Fibroblast of skin of scalp (primary cell): Measurements from ENCODE around the gene BOD1. TPM values are rescaled to one million over a fixed set of nuclear protein-coding genes. Genes with fewer than 3 reads are reported as not detected.

ENCODE experiments used
- DNase-seq: peaks from one replicate; pipeline ENCODE4 v3.0.0-alpha.2; 2013
- polyA plus RNA-seq, 2 experiments: library from polyadenylated mRNA; unstranded; fragments of 120-200 nt; gene quantifications; one replicate each; pipeline ENCODE4 v1.2.1, GENCODE V29; 2013; ENCODE audit not compliant: insufficient read length in 2 of 2

Gene BOD1
- 67.6 TPM for polyA plus RNA-seq (2013, experiment 1 of 2; ENCODE audit: insufficient read length)
- 71.1 TPM for polyA plus RNA-seq (2013, experiment 2 of 2; ENCODE audit: insufficient read length)

DNA sequence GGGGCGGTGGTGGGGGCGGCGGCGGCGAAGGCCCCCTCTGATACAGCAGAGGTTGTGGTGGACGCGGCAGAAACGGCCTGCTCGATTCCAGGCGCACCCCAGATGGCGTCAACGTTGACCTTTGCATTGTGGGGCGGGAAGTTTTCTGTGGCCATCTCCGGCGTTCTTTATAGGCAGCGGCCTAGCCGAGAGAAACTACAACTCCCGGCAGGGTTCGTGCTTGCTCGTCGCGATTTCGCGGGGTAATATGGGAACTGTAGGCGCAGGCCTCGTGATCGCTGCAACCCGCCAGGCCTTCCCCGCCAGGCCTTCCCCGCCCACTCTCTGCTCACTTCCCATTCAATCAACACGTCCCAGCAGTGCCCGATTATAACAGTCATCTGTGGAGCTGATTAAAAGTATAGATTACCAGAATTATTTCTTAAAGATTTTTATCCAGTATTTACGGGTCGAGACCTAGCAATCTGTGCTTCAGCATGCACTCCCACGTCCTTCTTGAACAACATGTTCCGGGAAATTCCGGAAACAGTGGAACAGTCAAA lies at the start of gene BOD1:
TSS of gene BOD1 (minus strand) at position 74 of the 542 bp plus-strand sequence. CDS start 214 bp downstream, outside the sequence.
- DNase-seq: peak; percentile 98

DNA sequence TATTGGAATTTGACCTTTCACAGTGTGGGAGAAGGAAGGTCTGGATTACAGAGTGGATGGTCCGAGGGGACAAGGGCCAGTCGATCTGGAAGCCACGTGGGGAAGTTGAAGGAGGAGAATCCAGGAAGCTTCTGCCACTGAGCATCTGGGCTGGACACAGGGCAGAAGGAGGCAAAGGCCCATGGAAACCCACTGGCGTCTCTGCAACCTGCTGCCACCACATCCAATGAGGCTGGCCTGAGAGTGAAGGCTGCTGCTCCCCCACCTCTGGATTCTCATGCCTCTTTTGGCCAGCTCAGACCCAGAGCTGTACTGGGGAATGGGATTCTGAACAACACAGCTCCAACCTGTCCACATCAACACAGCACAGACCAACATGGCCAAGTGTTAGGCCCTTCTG lies 48.9 kb upstream of the BOD1 start:
- DNase-seq: no peak

DNA sequence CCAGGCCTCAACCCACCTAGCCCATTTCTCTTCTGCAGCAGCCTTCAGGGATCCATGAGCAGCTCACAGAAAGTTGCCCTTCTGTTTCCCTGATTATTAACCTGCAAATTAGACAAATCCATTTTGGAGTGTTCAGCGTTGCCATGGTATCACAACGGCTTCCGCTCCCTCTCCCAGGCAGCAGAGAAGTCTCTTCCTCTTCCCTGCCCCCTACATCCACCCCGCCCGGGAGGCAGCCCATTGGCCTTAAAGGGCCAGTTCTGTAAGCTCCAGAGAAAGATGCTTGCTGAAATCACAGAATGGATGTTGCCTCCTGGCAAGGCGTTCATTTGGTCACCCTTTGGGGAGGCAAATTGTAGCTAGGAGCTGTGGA lies 47.7 kb upstream of the BOD1 start:
- DNase-seq: no peak

DNA sequence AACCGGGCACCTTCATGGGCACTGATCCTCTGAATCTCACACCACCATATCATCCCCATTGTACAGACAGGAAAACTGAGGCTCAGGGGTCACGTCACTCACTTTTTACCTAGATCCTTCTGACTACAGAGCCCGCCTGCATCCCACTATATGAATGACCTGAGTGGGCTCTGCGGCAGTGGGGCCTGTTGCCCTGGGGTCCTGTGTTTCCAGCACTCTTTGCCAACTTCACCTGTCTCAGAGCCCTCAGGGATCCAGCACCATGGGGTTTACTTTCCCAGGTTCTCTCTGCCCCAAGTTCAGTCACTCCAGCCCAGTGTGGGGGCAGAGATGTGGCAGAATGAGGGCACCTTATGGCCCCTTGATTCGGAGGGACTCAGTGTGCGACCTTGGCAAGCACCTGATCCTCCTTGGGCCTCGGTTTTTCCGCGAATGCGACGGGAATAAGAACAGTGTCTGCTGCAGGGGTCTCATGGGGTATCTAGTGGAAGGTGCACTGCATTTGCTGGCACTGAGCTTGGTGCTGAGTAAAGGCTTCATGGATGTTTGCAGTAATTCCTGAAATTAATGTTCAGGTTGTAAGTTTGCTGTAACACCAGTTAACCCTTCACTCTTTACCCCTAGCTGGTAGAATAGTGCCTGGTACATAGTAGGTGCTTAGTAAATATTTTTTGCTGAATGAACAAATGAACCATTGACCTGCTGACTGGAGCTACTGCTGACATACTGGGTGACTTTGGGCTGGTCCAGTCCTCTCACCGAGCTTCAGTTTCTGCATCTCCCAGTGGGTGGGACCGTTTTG lies 47.1 kb upstream of the BOD1 start:
- DNase-seq: no peak

DNA sequence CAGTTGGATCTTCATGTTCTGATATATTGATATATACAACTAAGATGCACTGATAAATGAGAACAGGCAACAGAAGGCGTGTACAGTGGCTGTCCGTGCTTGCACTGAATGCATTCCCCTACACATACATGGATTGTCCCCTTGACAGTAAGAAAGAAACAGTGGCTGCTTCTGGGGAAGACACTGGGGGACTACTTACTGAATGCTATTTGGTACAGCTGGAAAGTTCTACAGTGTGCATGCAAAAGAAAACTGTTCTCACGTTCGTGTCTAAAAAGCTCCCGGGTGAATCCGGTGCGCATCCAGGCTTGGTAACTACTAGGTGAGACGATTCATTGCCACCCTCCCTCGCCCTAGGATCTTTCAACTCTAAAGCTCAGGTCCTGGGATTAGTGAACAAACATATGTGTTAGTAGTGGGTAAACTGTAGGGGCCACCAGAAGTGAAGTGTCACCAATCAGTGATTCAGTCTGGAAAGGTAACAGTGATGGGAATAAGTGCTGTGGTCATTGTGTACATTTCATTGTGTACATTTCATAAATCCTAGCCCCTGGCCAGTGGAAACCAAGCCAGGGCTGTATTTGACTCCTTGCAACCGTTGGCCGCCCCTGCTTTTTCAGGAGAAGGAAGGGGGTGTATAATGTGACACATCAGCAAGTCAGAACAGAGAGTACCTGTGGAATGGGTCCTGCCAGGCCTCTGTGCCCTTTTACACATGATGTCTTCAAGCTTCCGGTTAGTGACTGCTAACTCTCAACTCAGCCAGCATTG lies 46.3 kb upstream of the BOD1 start:
- no peak for DNase-seq

DNA sequence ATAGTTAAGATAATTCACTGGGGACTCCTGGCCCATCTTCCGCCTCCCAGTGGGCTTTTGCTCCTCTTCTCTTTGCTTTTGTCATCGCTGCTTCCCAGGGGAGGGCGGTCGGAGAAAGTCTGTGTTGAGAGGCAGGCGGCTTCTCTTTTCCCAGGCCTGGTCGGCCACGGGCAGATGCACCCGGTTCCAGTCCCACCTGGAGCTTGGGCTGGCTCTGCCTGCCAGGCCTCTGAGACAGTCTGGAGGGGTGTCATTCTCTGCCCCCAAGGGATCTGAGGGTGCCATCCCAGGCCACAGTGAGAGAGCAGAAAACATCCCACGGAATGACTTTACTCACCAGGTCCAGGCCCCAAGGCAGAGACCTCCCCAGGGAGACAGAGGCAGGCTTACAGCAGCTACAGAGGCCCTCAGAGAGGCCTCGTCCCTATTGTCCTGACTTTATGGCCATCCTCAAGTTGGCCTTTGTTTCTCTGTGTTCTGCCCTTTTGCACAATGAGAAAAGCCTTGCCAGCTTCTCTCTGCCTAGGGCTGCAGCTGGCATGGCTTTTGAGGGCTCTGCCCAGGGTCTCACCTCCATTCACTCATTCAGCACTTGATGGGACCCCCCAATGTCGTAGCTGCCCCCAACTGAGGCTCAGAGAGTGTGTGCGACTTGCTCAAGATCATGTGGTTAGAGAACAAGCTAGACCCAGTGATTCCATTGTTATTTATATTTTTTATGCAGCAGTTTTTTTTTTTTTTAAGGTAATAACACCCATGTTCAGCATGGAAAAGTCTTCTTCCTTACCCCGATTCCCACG lies 44.2 kb upstream of the BOD1 start:
- DNase-seq: no peak

DNA sequence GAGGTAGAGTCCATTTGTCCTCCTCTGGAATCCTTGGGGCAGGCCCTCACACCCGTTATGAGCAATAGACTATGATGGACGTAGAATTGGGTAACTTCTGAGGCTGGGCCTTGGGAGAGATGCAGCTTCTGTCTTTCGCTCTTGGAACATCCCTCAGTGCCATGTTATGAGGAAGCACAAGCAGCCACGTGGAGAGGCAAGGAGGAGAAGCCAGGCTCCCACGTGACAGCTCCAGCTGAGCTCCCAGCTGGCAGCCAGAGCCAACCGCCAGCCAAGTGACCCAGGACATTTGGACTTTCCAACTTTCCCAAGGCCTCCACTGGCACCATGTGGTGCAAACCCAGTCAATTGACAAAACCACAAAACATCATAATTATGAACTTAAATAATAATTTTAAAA lies 43.0 kb upstream of the BOD1 start:
- no peak for DNase-seq

DNA sequence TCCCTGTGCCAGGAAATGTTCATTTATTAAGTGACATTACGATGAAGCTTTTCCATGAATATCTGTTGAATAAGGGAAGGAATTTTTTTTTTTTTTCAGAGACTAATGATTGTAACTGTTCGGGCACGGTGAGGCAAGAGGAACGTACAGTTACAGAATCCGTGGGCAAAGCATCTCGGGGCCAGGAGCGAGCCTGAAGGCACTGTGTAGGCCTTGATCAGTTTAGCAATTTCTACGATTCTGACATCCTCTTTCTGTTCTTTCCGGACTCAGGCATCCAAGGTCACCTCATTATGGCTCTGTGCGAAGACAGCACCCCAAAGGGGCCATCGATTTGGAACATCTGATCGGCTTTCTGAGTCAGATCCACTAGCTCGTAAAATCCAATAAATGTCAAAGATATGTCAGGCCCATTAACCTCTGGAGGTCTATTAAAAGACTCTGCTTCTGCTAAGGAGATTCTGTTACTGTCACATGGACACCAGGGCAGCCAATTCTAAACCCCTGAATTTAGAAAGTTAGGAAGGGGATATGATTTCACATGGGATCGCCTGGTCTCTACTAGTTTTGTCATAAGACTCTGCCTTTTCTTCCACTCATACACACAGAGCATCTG lies 41.4 kb upstream of the BOD1 start:
- DNase-seq: no peak

DNA sequence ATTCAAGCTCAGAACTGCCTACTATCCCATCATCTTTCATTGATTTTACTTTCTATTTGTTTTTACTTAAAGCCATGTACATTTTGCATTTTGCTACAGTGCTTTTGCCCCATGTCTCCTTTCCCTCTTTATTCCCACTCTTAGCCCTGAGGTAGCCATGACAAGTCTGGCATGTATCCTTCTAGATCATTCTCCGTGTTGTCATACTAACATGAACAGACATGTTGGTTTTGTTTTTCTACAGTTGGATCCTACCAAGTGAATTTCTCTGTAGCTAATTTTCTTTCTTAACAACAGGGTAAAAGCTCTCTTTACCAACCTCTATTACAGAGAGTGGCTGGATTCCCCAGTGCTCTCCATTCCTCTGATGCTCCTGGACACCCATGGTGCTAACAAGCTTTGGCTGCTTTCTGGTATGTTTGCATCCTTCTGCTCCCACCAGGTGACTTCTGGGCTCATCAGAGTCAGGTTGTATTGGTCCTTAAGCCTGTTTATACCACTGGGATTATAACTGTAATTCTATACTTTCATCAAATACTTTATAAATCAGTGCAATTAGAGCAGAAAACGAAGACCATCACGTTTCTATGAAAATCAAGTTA lies 38.8 kb upstream of the BOD1 start:
- DNase-seq: no peak

DNA sequence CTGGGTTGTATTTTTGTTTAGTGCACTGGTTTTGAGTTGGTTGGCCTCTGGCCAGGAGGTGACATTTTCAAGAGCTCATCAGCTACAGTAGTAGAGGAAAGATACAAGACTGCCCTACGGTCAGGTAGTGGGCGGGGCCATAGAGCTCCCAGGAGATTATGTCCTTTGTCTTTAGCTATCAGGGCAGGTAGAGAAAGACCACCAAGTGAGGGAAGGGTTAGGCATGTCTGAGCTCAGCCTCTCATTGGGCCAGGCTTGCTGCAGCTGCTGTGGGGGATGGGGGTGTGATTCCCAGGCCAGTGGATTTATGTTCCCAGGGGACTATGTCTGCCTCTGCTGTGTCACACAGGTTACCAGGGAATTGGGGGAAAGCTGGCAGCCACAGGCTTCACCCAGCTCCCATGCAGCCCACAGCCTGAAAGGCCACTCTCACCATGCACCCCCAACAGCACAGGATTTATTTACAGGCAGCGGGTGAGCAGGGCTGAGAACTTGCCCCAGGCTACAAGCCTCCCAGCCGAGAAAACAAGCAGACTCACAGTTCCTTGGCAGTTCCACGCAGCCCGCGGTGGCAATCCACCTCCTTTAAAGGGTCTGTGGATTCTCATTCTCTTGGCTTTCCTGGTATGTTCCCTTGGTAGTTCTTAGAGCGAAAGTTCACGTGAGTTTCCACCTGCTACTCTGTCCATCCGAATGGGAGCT lies 37.5 kb upstream of the BOD1 start:
- no peak for DNase-seq

DNA sequence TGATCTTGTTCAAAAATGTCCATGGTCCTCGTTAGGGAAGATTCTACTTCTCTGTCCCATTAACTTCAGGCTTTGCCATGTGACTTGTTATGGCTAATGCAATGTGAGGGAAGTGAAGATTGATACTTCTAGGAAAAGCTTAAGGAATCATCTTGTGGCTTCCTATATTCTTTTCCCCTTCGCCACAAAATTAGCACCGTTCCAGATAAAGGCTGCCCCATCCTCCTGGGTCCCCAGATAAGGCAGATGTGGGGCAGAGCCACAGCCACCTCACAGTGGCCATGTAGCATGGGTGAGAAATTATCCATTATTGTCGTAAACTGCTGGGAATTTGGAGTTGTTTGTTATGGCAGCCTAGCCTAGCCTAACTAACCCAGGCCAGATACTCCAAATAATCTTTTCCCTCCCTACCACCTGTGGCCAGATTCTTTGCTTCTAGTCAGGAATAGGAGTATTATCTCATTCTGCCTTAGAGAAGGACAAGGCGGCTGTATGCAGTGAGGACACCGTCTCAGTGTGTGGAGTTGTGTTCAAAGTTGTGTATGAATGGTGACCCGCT lies 31.9 kb upstream of the BOD1 start:
- DNase-seq: no peak

DNA sequence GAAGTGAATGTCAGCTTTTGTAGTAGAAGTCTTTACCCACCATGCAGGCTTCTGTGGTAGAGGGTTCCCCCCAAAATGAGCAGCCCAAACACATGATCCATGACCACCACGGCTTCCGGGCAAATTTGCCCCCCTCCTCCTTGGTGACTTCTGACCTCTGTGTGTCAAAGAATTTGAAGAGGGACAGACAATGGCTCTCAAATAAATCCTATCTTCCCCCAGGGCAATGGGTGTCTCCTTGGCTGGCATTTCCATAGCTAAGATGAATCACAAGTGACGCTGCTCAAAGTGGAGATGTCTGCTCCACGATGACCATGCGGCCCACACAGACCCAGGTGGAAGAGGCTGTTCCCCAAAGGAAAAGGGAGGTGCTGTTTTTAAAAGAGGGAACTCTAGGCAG lies 30.2 kb upstream of the BOD1 start:
- DNase-seq: no peak

DNA sequence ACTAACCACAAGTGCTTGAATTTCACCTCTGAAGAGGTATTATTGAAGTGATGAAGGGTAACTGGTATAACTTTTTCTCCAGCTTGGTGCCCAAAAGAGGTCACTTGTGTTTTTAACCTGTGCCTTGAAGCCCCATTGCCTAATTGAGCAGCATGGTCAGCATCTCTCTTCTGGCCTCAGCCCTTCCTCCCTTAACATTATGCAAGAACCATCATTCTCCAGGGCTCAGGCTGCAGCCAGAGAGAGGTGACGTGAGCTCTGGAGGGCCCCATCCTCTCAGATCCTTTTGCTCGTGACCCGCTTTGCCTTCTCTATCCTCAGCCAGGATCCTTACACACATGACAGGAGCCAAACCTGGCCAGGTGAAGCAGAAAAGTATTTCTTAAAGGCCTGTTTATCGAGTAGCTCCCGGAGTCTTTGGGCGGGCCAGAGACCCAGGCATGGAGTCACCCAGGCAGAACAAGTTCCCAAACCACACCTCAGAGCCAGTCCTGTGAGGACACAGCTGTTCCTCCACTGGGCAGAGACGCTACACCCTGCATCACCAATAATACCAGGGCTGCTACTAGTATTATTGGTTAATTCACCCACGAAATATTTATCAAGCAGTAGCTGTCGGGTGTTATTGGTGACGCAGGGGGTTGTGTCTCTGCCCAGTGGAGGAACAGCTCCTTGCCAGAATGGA lies 29.6 kb upstream of the BOD1 start:
- no peak for DNase-seq

DNA sequence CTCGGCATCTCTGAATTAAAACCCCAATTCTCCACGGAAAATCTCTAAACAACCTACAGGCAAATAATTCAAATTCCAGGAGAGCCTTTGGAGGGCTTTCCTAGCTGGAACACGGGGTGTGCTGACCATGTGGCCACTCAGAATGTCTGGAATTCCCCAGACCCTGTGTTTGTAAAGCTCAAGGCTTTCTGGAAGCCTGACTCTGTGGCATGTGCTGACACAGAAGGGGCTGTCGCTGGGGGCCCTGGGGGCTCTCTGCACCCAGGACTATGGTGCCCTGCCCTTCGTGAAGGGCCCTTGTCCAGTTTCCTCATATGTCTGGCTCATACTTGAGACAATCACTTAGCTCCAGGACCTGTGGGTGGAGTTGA lies 29.0 kb upstream of the BOD1 start:
- peak; percentile 69 for DNase-seq

DNA sequence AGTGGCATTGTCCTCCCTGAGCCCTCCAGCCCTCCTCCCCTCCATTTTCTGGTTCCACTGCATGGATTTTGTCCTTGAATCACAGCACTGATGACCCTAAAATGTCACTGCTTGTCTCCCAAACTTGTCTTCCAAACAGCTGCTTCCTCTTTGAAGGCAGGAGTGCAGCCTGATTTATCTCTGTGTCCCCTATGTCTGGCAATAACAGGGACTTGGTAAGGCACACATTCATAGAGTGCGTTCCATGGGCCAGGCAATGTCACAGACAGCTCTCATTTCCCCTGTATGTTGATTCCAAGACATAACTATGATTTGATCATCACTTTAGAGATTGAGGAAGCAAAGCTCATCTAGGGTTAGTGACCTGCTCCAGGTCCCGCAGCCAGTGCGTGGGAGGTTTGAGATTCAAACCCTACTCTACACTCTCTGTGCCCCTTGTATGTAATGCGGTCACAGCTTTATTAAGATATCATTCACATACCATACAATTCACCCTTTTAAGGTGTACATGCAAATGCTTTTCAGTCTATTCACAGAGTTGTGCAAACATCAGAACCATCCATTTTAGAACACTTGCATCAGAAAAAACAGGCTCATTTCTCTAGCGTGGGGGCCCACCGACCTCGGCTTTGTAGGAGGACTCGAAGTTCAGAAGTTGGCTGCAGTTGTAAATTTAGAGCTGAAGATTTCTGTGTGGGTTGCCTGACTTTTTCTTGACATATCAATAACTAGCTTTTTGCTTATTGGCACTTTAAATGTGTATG lies 28.4 kb upstream of the BOD1 start:
- no peak for DNase-seq

DNA sequence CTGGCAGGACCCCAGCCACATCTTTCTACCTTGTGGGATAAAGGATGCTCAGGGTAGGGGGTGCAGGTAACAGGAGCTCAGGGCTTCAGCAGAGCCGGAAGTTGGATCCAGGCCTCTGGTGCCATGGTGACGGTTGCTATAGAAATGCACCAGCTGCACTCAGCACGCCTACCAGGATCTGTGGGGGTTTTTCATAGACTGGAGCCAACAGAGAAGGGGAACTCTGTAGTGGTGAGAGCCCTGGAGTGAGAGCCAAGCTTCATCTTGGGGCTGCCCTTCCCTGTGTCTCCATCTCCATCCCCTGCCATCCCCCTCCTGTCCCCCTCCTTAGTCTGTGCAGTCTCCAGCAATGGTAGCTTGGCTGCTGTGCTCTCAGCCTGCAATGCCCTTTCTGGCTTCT lies 27.5 kb upstream of the BOD1 start:
- peak; percentile 14 for DNase-seq

DNA sequence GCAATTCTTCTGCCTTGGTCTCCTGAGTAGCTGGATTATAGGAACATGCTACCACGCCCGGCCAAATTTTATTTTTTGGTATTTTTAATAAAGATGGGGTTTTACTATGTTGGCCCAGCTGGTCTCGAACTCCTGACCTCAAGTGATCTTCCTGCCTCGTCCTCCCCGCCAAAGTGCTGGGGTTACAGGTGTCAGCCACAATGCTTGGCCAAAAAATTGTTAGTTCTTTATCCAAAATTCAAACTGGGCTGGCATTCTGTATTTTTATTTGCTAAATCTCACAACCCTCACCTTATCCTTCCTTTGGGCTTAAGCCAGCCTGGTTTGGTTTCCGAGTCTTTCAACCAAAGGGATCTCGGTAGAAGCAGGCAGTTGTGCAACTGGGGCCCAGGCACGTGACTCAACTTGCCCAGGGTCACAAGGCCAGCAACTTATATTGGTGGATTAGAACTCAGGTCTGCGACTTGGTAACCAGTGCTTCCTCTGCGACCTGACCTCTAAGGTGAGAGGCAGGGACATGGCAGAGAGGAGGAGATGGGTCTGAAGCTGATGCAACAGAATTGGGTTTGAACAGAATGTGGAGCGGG lies 26.5 kb upstream of the BOD1 start:
- no peak for DNase-seq

DNA sequence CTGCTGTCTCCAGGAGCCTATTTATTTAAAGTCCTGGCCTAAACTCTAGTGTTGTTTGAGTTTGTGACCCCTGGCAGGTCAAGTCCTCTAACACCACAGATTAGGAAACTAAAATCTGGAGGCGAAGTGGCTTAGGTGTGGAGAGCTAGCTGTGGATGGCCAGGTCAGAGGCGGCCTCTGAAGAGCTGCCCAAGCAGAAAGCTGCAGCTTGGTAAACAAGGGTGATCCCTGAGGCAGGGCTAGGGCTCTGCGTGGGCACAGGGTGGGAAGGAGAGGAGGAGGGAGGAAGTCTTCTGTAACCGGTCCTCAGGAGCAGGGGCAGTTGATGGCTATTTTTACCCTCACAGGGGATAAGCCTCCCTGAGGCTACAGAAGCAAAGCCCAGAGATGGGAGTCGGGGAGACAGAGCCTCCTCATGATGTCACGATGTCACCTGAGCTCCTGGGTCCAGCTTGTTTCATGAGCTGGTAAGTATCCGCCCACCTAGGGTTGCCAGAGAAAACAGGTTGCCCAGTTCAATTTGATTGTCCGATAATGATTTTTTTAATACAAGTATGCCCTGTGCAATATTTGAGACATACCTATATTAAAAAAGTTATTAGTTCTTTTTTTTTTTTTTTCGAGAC lies 25.9 kb upstream of the BOD1 start:
- DNase-seq: no peak
